ENCODE results near the gene PDSS2.

DNA sequence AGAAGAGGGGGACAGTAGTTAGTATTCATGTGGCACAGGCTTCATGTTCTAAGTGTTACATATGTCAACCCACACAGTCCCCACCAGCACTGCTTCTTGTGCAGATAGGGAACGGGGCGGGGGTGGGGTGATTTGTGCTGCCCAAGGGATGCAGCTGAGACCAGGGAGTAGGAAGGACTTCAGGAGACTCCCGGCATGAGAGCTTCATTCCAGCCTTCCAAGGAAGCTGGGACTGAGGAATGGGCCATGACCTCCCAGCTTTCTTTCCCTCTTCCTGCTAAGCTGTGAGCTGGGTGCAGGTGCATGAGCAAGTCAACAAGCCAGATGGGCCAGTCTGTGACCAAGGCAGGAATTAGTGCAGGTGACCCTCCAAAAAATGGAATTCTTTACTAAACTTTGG lies 353.2 kb downstream of the PDSS2 start:
- TF ChIP-seq CTCF (IDR thresholded peaks at IDR 0.05) (no peak), POLR2A (IDR thresholded peaks at IDR 0.05) (no peak), POLR2AphosphoS5 (IDR thresholded peaks at IDR 0.05) (no peak), EP300 (IDR thresholded peaks at IDR 0.05) (no peak)

Data from suprapubic skin (tissue), 4 donors.